IPS-18c (cell line): ENCODE results near the gene ADI1.

Experiments used
- H3K4me3 ChIP-seq: 2 replicates; pipeline ENCODE4 v1.7.0; 2013; ENCODE audit warnings: low read depth, mild to moderate bottlenecking, low read length, moderate library complexity; ENCODE audit not compliant: insufficient read depth
- H3K9me3 ChIP-seq: one replicate; pipeline ENCODE4 v1.6.1; 2013; ENCODE audit warnings: mild to moderate bottlenecking, low read length, moderate library complexity; ENCODE audit not compliant: control insufficient read depth, insufficient read depth

Gene ADI1

GRCh38 chr2:3488061-3488531 is 31.2 kb downstream of the ADI1 start:
- Histone ChIP-seq H3K9me3 (peaks cover 8% of the 10 kb centered on the region), H3K4me3 (no peak overlapping the region; the same call in 1 of the 2 replicates)

GRCh38 chr2:3487432-3487831 is 31.9 kb downstream of the ADI1 start:
- H3K9me3 ChIP-seq, result peaks cover 8% of the 10 kb centered on the region
- no peak overlapping the region for H3K4me3 ChIP-seq

- H3K4me3 ChIP-seq, result no peak overlapping the region
- peaks cover 8% of the 10 kb centered on the region for H3K9me3 ChIP-seq
These were observed 32.3 kb downstream of the ADI1 start for GRCh38 chr2:3487028-3487425.

GRCh38 chr2:3486047-3487027 is 33.0 kb downstream of the ADI1 start:
- no peak overlapping the region; the same call in 1 of the 2 replicates for H3K4me3 ChIP-seq
- peaks cover 8% of the 10 kb centered on the region for H3K9me3 ChIP-seq

- Histone ChIP-seq H3K4me3 (no peak overlapping the region), H3K9me3 (peaks cover 8% of the 10 kb centered on the region)
These were observed 34.2 kb downstream of the ADI1 start for GRCh38 chr2:3485166-3485565.

GRCh38 chr2:3483986-3484960 is 35.1 kb downstream of the ADI1 start:
- H3K9me3 ChIP-seq, result peaks cover 8% of the 10 kb centered on the region
- no peak overlapping the region for H3K4me3 ChIP-seq

- no peak overlapping the region for H3K4me3 ChIP-seq
- peaks cover 8% of the 10 kb centered on the region for H3K9me3 ChIP-seq
These were observed 35.9 kb downstream of the ADI1 start for GRCh38 chr2:3483227-3483985.

GRCh38 chr2:3482363-3482821 is 36.9 kb downstream of the ADI1 start:
- H3K4me3 ChIP-seq, result no peak overlapping the region
- peaks cover 8% of the 10 kb centered on the region for H3K9me3 ChIP-seq

GRCh38 chr2:3481736-3482362 is 37.5 kb downstream of the ADI1 start:
- no peak overlapping the region for H3K4me3 ChIP-seq
- peaks cover 6% of the 10 kb centered on the region for H3K9me3 ChIP-seq

GRCh38 chr2:3481011-3481400 is 38.3 kb downstream of the ADI1 start:
- Histone ChIP-seq H3K9me3 (peaks cover 6% of the 10 kb centered on the region), H3K4me3 (no peak overlapping the region)

- peaks cover 4% of the 10 kb centered on the region for H3K9me3 ChIP-seq
- H3K4me3 ChIP-seq, result no peak overlapping the region
These were observed 38.9 kb downstream of the ADI1 start for GRCh38 chr2:3480352-3481010.

- Histone ChIP-seq H3K9me3 (peaks cover 4% of the 10 kb centered on the region), H3K4me3 (no peak overlapping the region)
These were observed 39.7 kb downstream of the ADI1 start for GRCh38 chr2:3479430-3480320.

- Histone ChIP-seq H3K4me3 (no peak overlapping the region), H3K9me3 (peaks cover 4% of the 10 kb centered on the region)
These were observed 40.4 kb downstream of the ADI1 start for GRCh38 chr2:3478846-3479385.

- H3K4me3 ChIP-seq, result no peak overlapping the region
- no peaks in the 10 kb centered on the region for H3K9me3 ChIP-seq
These were observed 42.4 kb downstream of the ADI1 start for GRCh38 chr2:3476985-3477327.
